Stimulated activated memory B cell treated with anti-CD40 and anti-IgM and Interleukin-4, amounts not matched to agents 10 μg/mL and 1 μg/mL and 100 μg/mL, for 72 hours (primary cell): Measurements from ENCODE around the gene NUP153.
"Not testable (repeated sequence)": the region's sequence is repeated elsewhere in the genome, so short reads cannot be mapped to it uniquely, and the experiment has no call there.

Experiments
- ATAC-seq: fragments of 150-1000 bp; cut with Tn5 transposase; 2 replicates; pipeline ENCODE4 v1.10.0; 2021
- H3K27ac Mint-ChIP-seq: one replicate; pipeline ENCODE4 v1.8.0; 2022; ENCODE audit warnings: mild to moderate bottlenecking, mixed read lengths
- H3K27me3 Mint-ChIP-seq: one replicate; pipeline ENCODE4 v1.8.0; 2022; ENCODE audit warnings: mixed read lengths
- H3K36me3 Mint-ChIP-seq: one replicate; pipeline ENCODE4 v1.8.0; 2022; ENCODE audit warnings: mixed read lengths
- H3K4me1 Mint-ChIP-seq: one replicate; pipeline ENCODE4 v1.8.0; 2022; ENCODE audit warnings: mixed read lengths
- H3K4me3 Mint-ChIP-seq: one replicate; pipeline ENCODE4 v1.8.0; 2022; ENCODE audit warnings: mild to moderate bottlenecking, moderate library complexity, mixed read lengths
- H3K9me3 Mint-ChIP-seq: one replicate; pipeline ENCODE4 v1.8.0; 2022; ENCODE audit warnings: mixed read lengths

The NUP153 gene

DNA sequence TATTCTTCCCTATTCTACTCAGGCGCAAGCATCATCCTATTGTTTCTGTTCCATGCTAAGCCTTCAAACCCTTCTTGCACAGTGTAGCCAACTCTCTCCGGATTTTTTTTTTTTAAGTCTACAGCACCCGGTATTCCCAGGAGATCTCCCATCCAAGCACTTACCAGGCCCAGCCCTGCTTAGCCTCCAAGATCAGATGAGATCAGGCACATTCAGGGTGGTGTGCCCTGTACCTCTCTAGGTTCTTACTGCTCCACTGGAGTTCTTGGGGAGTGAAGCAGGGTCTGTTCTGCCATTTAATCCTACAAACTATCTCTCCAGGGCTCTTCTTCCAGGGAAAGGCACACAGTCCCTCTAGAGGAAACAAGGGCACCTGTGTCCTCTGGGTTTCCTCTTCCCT, 14.9 kb upstream of the NUP153 start:
- no peaks in the 10 kb centered on the region for H3K4me1 Mint-ChIP-seq
- no peak for ATAC-seq

DNA sequence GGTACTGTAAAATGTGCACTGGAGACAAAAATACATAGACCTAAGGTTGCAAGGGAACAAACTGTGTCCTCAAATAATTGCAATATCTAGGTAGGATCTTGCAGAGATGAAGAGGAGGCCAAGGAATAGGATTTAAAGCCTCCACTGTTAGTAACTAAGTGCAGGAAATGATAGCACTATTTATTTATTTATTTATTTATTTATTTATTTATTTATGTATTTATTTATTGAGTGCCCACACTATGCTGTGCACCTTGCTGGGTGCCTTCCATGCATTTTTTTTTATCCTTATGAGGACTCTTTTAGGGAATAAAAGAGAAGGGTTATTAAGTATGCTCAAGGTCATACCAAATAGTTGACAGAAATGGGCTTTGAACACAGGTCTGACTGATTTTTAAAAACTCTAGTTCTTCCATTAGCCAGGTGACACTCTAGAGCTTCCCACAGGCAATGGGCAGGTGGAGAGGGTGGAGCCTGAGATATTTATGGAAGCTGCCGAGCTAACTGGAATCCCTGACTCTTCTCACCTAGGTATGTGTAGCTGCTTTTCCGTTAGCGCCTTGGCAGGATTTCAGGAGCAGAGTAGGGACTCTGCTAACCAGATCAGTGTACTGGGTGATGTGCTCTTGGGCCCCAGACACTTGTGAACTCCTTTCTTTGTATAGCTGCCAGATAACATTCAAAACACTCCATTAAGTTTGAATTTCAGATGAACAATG, 12.8 kb upstream of the NUP153 start:
- Mint-ChIP-seq H3K27me3 (no peaks in the 10 kb centered on the region), H3K36me3 (no peaks in the 10 kb centered on the region), H3K4me1 (peaks cover 7% of the 10 kb centered on the region), H3K4me3 (no peak overlapping the region), H3K27ac (no peak overlapping the region), H3K9me3 (no peaks in the 10 kb centered on the region)
- ATAC-seq, result no peak

More for the DNA sequence above, 14.9 kb upstream of the NUP153 start:
- H3K27me3 Mint-ChIP-seq, result no peaks in the 10 kb centered on the region
- no peaks in the 10 kb centered on the region for H3K36me3 Mint-ChIP-seq
- no peak overlapping the region for H3K4me3 Mint-ChIP-seq
- H3K27ac Mint-ChIP-seq, result no peak overlapping the region
- no peaks in the 10 kb centered on the region for H3K9me3 Mint-ChIP-seq

DNA sequence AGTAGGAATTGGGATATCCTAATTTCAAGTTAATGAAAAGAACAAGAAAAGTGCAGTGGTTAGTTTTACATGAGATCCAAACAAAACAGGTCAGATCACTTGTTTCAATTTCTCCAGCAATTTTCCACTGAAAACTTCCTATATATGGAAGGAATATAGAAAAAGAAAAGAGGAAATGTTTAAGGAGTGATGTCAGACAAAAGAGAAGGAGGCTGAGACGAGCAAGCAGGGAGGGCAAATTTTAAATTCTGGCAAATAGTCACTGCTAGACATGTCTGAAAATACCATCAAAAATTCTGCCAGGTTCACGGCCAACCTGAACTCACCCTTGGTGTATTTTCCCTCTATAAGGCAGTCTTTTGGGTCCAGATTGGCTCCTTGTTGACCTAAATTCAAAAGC, 9.5 kb upstream of the NUP153 start:
- Mint-ChIP-seq H3K36me3 (no peaks in the 10 kb centered on the region), H3K27ac (no peak overlapping the region), H3K9me3 (no peaks in the 10 kb centered on the region), H3K4me1 (peaks cover 7% of the 10 kb centered on the region), H3K27me3 (no peaks in the 10 kb centered on the region), H3K4me3 (no peak overlapping the region)
- no peak for ATAC-seq

DNA sequence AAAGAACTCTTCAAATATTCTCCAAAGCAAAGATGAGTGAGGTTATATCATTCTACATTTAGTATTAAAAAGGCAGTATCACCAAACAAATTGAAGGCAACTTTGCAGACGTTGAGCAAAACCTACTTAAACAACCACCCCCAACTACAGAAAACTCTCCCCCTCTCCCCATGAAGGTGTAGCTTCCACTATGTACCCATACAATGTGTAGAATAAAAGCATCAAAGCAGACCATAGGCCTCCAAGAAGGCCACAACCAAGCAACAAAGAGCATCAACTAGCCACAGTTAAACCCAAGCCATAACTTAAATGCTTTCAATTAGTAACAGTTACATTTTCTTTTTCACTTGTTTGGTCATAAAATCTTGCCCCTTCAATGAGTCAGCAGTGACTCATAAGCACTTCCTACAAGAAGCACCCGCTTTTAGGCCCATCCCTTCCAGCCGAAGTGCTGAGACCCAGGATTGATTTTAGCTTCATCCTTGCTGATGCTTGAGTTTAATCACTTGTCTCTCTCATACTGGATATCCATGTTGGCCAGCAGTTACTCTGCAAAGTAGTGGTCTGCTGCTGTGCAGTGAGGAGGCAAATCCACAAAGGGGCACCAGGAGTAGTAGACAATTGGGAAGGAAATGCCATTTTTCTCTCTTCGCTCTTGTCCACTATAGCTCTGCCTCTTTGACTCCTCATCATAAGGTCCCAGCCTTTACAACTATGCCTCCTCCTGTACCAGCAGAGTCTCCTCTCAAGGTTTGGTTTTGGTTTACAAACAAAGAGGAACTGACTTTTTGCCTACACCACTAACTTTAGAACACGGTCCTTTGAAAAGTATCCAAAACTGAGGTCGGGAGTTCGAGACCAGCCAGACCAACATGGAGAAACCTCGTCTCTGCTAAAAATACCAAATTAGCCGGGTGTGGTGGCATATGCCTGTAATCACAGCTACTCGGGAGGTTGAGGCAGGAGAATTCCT, 8.4 kb upstream of the NUP153 start:
- peaks cover 7% of the 10 kb centered on the region for H3K4me1 Mint-ChIP-seq
- no peaks in the 10 kb centered on the region for H3K36me3 Mint-ChIP-seq
- ATAC-seq, result no peak
- H3K9me3 Mint-ChIP-seq, result no peaks in the 10 kb centered on the region
- H3K27ac Mint-ChIP-seq, result peak overlapping the region; percentile 34
- H3K27me3 Mint-ChIP-seq, result no peaks in the 10 kb centered on the region
- H3K4me3 Mint-ChIP-seq, result no peak overlapping the region

DNA sequence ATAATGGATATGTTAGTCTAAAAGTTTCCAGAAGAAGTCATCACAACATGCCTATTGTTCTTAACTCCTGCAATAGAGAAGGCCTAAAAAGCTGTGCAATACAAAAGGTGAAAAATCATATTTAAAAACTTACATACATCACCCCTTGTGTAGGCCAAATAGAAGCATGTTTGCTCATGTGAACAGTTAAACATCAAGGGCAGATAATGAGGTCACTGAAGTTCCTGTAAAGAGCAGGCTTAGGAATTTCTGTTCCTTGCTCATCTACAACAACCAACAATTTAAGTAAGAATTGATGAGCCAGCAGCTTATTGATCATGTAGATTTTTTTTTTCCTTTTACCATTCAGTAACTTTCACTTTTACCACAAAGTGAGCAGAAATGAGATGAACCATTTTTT, 7.5 kb upstream of the NUP153 start:
- no peaks in the 10 kb centered on the region for H3K27me3 Mint-ChIP-seq

DNA sequence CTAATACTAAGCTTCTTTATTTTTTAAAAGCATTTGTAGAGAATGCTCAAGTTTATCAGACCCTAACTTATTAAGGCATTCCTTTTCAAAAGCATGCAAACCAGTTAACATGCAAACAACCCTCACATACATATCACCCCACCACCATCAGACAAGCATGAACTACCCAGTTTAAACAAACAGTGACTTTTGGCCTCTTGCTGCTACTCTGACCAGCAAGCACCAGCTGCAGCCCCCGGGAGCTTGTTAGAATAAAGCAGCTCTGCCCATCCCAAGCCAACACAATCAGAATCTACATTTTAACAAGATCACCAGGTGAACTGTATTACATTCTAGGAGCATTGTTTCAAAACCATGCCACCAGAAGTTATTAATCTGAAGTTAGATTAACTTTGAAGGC, 5.9 kb upstream of the NUP153 start:
- H3K36me3 Mint-ChIP-seq, result peaks cover 14% of the 10 kb centered on the region
- H3K27me3 Mint-ChIP-seq, result no peaks in the 10 kb centered on the region
- peaks cover 7% of the 10 kb centered on the region for H3K4me1 Mint-ChIP-seq
- no peak overlapping the region for H3K4me3 Mint-ChIP-seq
- no peaks in the 10 kb centered on the region for H3K9me3 Mint-ChIP-seq
- H3K27ac Mint-ChIP-seq, result no peak overlapping the region
- ATAC-seq, result no peak

More for the DNA sequence above, 7.5 kb upstream of the NUP153 start:
- no peak for ATAC-seq
- H3K27ac Mint-ChIP-seq, result no peak overlapping the region
- peaks cover 7% of the 10 kb centered on the region for H3K4me1 Mint-ChIP-seq
- H3K36me3 Mint-ChIP-seq, result peaks cover 6% of the 10 kb centered on the region
- no peak overlapping the region for H3K4me3 Mint-ChIP-seq
- H3K9me3 Mint-ChIP-seq, result no peaks in the 10 kb centered on the region

DNA sequence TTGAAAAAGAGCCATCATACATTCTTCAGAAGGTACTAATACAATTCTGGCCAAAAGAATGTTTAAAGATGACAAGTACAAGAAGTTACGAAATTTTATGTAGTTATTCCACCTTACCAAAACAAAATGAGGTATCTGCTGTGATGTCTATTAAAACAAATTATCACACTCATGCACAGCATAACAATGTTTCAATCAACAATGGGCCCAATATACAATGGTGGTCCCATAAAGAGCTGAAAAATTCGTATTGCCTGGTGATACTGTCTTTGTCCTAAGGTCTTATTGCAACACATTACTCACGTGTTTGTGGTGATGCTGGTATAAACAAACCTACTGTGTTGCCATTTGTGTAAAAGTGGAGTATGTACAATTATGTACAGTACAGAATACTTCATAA, 3.6 kb upstream of the NUP153 start:
- H3K4me1 Mint-ChIP-seq, result peaks cover 20% of the 10 kb centered on the region
- no peaks in the 10 kb centered on the region for H3K27me3 Mint-ChIP-seq
- no peak overlapping the region for H3K4me3 Mint-ChIP-seq
- H3K27ac Mint-ChIP-seq, result no peak overlapping the region
- ATAC-seq, result no peak
- H3K36me3 Mint-ChIP-seq, result peaks cover 14% of the 10 kb centered on the region
- H3K9me3 Mint-ChIP-seq, result no peaks in the 10 kb centered on the region

DNA sequence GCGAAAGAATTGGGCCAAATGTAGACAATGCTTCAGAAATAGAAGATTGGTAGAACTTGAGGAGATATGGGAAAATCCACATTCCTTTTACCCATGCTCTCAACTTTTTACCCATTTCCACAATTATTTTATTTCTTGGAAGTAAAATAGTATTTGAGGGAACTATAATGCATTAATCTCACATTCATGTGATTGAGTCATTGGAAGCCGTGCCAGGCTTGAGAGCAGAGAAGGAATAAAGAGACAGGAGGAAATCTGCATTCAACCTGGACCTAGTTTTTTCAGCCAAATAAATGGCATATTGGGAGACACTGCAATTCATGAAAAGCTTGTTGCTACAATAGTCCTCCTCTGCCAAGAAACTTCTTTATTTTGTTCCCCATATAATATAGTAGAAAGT, 2.8 kb upstream of the NUP153 start:
- Mint-ChIP-seq H3K9me3 (no peaks in the 10 kb centered on the region), H3K27me3 (no peaks in the 10 kb centered on the region), H3K27ac (no peak overlapping the region), H3K4me1 (peaks cover 16% of the 10 kb centered on the region), H3K4me3 (no peak overlapping the region), H3K36me3 (peaks cover 14% of the 10 kb centered on the region)
- ATAC-seq, result no peak

DNA sequence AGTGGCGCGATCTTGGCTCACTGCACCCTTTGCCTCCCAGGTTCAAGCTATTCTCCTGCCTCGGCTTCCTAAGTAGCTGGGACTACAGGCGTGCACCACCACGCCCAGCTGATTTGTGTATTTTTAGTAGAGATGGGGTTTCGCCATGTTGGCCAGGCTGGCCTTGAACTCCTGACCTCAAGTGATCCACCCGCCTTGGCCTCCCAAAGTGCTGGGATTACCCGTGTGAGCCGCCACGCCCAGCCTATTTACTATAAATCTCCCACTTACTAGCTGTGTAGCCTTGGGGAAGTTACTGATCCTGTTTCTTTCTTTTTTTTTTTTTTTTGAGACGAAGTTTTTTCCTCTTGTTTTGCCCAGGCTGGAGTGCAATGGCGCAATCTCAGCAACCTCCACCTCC, 1.3 kb upstream of the NUP153 start:
- H3K9me3 Mint-ChIP-seq, H3K27me3 Mint-ChIP-seq, ATAC-seq, H3K27ac Mint-ChIP-seq, H3K4me3 Mint-ChIP-seq: not testable (repeated sequence)
- peaks cover 22% of the 10 kb centered on the region for H3K4me1 Mint-ChIP-seq
- peaks cover 14% of the 10 kb centered on the region for H3K36me3 Mint-ChIP-seq

DNA sequence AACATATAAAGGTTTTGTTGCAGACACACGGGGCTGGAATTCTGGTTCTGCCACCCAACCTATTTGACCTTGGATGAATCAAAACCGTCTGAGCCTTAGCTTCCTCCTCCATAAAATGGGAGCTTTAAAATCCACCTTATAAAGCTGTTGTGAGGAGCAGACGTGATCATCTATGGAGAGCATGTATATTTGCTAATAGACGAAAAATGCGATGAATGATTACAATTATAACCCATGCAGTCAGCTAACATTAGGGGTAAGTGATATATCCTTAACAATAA, 586 bp upstream of the NUP153 start:
- no peak for ATAC-seq
- no peaks in the 10 kb centered on the region for H3K27me3 Mint-ChIP-seq
- peak overlapping the region; percentile 91 for H3K4me3 Mint-ChIP-seq
- H3K4me1 Mint-ChIP-seq, result peaks cover 28% of the 10 kb centered on the region
- no peaks in the 10 kb centered on the region for H3K9me3 Mint-ChIP-seq
- peaks cover 14% of the 10 kb centered on the region for H3K36me3 Mint-ChIP-seq
- H3K27ac Mint-ChIP-seq, result peak overlapping the region; percentile 79

DNA sequence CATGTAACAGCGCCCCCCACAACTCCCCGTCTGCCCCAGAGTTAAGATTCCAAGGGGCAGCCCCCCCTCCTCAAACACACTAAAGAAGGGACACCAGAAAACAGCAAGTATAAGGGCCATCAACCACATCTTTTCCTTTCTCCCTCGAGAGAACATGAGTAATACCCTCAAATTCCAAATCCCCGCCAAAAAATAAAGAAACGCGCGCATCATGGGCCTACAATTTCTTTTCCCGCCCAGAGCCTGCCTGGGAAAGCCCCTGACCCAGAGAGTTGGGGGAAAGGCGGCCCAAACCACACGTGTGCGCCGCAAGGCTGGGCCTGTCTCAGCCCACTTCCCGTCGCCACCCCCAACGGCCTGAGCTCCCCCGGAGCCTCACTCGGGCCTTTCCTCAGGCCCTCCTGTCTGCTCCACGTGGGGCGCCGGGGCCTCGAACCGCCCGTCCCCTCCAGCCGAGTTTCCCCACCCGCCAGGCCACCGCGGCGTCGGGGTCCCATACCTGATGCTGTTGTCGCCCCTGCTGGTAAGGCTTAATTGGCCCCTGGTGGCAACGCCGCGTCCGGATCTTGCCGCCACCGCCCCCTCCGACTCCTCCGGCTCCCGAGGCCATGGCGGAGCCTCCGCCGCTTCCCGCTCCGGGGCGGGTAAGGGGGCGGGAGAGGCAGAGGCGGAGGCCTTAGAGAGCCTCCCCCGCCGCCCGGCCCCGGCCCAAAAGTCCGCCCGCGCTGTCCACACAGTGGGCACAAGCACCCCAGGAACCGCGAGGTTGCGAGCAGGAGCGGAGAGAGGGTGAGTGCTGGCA, 746 bp downstream of the NUP153 start:
- peak overlapping the region; percentile 79 for H3K27ac Mint-ChIP-seq
- peaks cover 37% of the 10 kb centered on the region for H3K4me1 Mint-ChIP-seq
- H3K4me3 Mint-ChIP-seq, result peak overlapping the region; percentile 91
- peaks cover 14% of the 10 kb centered on the region for H3K36me3 Mint-ChIP-seq
- ATAC-seq, result peak; percentile 86
- no peaks in the 10 kb centered on the region for H3K27me3 Mint-ChIP-seq
- no peaks in the 10 kb centered on the region for H3K9me3 Mint-ChIP-seq

DNA sequence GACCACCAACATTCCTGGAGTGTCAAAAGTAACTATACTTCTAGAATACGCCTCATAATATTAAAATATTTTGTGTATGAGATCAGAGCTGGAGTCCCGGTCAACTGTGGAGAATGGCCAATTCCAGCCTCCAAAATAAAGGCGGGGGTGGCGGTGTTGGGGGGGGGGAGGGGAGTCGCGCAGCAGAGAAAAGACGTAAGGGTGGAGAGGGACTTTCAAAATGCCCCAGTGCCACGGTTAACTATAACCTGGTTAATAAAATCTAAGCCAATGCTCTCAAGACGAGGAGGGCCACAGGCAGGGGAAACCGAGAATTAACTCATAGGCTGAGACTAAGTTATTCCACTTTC, 1.3 kb downstream of the NUP153 start:
- peak overlapping the region; percentile 91 for H3K4me3 Mint-ChIP-seq
- peaks cover 14% of the 10 kb centered on the region for H3K36me3 Mint-ChIP-seq
- ATAC-seq, result no peak

DNA sequence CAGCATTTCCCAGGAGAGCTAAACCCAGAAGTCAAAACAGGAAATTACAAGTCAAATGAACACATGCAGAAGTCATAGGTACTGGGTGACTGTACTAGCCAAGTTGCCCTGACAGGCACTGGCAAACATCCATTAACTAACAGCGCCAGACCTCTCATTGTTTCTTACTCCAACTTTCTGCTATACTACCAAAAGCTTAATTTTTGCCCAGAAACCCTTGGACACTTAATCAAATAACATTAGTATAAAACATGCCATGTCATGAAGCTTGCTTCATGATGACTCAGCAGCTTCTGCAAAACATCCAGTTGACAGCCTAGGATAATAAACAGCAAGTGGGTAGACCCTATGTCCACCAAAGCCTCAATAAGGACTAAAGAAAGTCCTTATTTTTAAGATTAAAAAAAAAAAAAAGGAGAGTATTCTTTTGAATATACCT, 3.5 kb downstream of the NUP153 start:
- Mint-ChIP-seq H3K9me3 (no peaks in the 10 kb centered on the region), H3K27ac (peak overlapping the region; percentile 79), H3K27me3 (no peaks in the 10 kb centered on the region), H3K36me3 (no peaks in the 10 kb centered on the region), H3K4me1 (peaks cover 50% of the 10 kb centered on the region), H3K4me3 (peak overlapping the region; percentile 61)
- no peak for ATAC-seq

More for the DNA sequence above, 1.3 kb downstream of the NUP153 start:
- Mint-ChIP-seq H3K4me1 (peaks cover 43% of the 10 kb centered on the region), H3K27me3 (no peaks in the 10 kb centered on the region), H3K27ac (peak overlapping the region; percentile 79), H3K9me3 (no peaks in the 10 kb centered on the region)

DNA sequence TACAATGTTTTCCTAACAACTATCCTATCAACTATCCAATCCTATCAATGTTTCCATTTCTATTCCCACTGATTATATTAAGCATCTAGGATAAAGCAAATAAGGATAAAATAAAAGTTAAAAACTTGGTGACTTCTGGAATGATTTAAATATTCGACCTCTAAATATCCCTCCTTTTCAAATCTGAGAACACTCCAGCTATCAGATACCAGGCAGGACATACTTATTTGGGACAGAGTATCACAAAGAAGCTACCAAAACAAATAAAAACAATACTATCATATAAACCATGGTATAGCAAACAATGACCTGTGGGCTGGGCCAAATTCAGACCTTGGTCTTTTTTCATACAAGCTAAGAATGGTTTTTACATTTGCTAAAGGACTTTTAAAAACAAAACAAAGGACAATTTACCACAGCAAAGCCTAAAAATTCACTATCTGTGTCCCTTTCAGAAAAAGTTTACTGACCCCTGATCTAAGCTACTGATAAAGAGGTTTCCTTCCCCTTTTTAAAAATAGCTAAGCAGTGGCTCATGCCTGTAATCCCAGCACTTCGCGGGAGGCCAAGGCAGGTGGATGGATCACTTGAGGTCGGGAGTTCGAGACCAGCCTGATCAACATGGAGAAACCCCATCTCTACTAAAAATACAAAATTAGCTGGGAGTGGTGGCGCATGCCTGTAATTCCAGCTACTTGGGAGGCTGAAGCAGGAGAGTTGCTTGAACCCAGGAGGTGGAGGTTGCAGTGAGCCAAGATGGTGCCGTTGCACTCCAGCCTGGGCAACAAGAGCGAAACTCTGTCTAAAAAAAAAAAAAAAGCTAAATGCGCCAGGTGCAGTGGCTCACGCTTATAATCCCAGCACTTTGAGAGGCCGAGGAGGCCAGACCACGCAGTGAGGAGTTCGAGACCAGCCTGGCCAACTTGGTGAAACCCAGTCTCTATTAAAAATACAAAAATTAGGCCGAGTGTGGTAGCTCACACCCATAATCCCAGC, 6.0 kb downstream of the NUP153 start:
- Mint-ChIP-seq H3K27me3 (no peaks in the 10 kb centered on the region), H3K4me1 (peaks cover 57% of the 10 kb centered on the region), H3K4me3 (peak overlapping the region; percentile 15)

More for the DNA sequence above, 6.0 kb downstream of the NUP153 start:
- Mint-ChIP-seq H3K36me3 (peaks cover 5% of the 10 kb centered on the region), H3K9me3 (no peaks in the 10 kb centered on the region), H3K27ac (peak overlapping the region; percentile 79)
- no peak for ATAC-seq
